ENCODE results near the gene PALLD.
"Not testable (repeated sequence)": the region's sequence is repeated elsewhere in the genome, so short reads cannot be mapped to it uniquely, and the experiment has no call there.

Gene PALLD

GRCh38 chr4:168908093-168908492 is 411.2 kb downstream of the PALLD start:
- no peak for DNase-seq (ENCODE audit: low read depth in 2 of 2)

- DNase-seq (ENCODE audit: low read depth in 2 of 2) = no peak
Observed at GRCh38 chr4:168908851-168909273, 412.0 kb downstream of the PALLD start.

DNA sequence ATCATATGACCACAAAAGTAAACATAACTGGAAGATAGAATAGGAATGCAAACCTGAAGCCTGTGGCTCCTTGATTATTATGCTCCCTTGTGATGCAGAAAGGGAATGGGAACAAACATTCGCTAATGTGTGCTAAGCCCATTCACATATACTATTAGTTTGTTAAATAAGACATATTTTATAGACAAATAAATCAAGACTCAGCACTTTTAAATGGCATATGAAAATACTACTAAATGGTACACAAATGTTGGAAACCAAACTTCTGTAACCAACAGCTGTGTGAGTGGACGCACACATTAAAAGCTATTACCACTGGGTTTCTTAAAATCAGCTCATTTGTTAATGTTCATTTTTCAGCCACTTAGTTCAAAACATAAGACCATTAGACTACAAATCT is 417.2 kb downstream of the PALLD start:
- no peak for DNase-seq (ENCODE audit: low read depth in 2 of 2)

DNA sequence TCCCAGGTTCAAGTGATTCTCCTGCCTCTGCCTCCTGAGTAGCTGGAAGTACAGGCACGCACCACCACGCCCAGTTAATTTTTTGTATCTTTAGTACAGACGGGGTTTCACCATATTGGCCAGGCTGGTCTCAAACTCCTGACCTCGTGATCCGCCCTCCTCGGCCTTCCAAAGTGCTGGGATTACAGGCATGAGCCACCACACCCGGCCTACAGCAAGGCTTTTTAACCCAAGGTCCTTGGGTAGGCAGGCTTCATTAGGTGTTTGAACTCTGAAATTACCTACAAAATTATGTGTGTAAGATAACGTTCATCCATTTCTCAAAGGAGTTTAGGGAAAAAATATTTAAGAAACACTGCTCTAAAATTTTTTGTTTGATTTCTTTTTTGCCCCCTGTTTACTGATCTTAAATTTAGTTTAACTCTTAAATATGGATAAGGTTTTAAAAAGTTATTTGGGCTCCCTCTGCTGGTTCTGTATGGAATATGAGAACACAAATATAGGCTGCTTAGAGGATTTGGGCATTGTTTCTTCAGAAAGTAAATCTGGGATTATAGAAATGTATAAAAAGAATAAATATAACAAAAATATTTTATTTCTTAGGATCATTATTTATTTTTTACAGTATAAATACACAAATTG is 420.4 kb downstream of the PALLD start:
- no peak for DNase-seq (ENCODE audit: low read depth in 2 of 2)

- no peak for DNase-seq (ENCODE audit: low read depth in 2 of 2)
Observed at GRCh38 chr4:168919706-168920324, 423.0 kb downstream of the PALLD start.

GRCh38 chr4:168920441-168921065 is 423.7 kb downstream of the PALLD start:
- no peak for DNase-seq (ENCODE audit: low read depth in 2 of 2)

- peak; percentile 8 for DNase-seq (ENCODE audit: low read depth in 2 of 2)
Observed at GRCh38 chr4:168923526-168924194, 426.8 kb downstream of the PALLD start.

DNA sequence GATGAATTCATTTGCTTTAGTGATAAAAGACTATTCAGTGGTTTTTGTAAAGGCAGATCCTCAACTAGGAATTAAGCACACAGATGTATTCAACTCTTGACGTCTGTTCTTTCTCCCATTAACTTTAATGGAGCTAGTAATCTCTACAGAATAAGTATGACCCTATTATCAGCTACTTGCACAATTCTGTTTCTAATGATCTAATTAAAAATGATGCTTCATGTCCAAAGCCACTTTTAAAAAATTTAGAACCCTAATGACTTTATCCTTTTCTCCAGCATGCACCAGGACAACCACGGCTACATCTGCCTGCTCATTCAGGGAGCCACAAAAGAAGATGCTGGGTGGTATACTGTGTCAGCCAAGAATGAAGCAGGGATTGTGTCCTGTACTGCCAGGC is 427.8 kb downstream of the PALLD start:
- DNase-seq (ENCODE audit: low read depth in 2 of 2) = no peak

GRCh38 chr4:168925789-168926490 is 429.1 kb downstream of the PALLD start:
- DNase-seq (ENCODE audit: low read depth in 2 of 2) = no peak

GRCh38 chr4:168928346-168928745 is 431.5 kb downstream of the PALLD start:
- DNase-seq (ENCODE audit: low read depth in 2 of 2) = no peak

- no peak for DNase-seq (ENCODE audit: low read depth in 2 of 2)
Observed at GRCh38 chr4:168928875-168929274, 432.0 kb downstream of the PALLD start.

DNA sequence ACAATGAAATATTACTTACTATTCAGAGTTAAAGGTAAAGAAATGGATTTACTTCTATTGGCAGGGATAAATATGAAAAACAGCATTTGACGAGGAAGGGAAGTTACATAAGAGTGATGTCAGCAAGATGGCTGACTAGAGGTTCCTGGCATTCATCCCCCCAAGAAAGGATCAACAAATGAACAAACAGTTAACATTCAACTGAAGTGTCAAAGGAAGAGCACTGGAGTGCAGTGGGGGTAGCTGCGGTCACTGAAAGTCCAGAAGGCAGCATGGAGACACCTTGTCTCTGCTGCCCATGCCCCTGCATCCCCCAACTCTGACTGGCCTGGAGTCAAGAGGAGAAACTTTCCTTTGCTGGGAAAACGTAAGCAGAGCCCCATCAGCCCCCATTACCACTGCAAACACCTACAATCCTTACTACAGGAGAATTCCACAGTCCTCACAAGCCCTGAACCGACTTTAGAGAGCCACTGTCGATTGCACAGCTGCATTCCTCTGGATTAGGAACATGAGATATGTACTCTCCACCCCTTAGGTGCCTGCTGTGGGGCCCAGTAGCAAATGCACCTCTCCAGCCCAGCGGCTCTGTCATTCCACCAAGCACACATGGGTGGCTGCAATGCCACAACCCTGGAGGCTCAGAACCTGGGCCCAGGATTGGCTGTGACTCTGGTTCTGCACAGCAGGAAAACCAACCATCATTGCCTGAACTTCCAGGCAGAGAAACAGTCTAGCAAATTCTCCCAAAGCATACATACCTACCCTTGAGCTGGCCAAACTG is 433.8 kb downstream of the PALLD start:
- DNase-seq (ENCODE audit: low read depth in 2 of 2) = no peak

GRCh38 chr4:168931215-168931650 is 434.4 kb downstream of the PALLD start:
- DNase-seq (ENCODE audit: low read depth in 2 of 2) = no peak

DNA sequence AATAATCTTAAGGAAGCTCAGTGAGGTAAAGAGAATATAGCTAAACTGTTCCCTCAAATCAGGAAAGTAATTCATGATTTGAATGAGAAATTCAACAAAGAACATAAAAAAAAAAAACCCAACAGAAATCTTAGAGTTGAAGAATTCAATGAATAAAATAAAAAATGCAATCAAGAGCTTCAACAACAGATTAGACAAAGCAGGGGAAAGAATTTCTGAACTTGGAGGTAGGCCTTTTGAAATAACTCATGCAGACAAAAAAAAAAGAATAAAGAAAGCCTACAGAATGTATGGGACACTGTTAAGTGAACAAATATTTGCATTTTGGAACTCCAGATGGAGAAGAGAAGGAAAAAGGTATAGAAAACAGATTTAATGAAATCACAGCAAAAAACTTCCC is 435.3 kb downstream of the PALLD start:
- no peak for DNase-seq (ENCODE audit: low read depth in 2 of 2)

- no peak for DNase-seq (ENCODE audit: low read depth in 2 of 2)
Observed at GRCh38 chr4:168933423-168933822, 436.6 kb downstream of the PALLD start.

DNA sequence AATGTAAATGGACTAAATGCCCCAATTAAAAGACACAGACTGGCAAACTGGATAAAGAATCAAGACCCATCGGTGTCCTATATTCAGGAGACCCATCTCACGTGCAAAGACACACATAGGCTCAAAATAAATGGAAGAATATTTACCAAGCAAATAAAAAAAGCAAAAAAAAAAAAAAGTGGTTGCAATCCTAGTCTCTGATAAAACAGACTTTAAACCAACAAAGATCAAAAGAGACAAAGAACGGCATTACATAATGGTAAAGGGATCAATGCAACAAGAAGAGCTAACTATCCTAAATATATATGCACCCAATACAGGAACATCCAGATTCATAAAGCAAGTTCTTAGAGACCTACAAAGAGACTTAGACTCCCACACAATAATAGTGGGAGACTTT is 440.6 kb downstream of the PALLD start:
- DNase-seq (ENCODE audit: low read depth in 2 of 2) = not testable (repeated sequence)

GRCh38 chr4:168942985-168943384 is 446.1 kb downstream of the PALLD start:
- DNase-seq (ENCODE audit: low read depth in 2 of 2) = no peak

GRCh38 chr4:168945291-168945690 is 448.4 kb downstream of the PALLD start:
- no peak for DNase-seq (ENCODE audit: low read depth in 2 of 2)

- DNase-seq (ENCODE audit: low read depth in 2 of 2) = not testable (repeated sequence)
Observed at GRCh38 chr4:168952821-168953246, 456.0 kb downstream of the PALLD start.

DNA sequence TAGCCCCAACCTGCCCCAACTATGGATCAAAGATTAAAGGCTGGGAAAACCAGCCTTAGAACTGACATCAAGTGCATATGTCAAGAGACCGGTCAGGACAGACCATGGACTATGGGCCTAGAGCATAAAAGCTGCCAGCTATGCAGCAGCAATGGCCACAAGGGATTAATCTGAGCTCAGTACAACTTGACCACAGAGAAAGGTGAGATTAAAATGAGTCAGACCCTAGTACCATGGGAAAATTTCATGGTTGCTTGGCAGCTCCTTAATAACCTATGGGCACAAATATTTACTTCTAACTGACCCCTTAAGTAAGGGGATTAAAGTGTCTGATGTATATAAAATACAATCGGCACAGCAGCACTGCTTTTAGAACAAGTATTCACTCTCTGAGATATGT is 458.8 kb downstream of the PALLD start:
- DNase-seq (ENCODE audit: low read depth in 2 of 2) = no peak

DNA sequence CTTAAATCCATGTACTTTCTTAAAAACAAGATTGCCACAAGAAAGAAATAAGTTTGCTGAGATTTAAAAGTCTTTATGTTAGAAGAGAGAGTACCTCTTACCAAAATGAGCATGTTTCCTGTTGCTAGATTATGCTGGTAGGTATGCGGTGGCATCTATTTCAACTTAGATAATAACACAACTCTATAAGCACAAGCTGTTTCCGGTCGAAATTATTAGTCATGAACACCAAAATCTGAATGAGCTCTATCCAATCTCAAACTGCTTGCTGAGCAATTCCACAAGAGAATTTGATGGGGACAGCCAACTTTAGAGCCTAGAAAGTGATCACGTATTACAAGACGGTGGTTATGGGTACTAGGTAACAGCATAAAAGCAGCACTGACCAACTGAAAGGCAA is 463.9 kb downstream of the PALLD start:
- DNase-seq (ENCODE audit: low read depth in 2 of 2) = no peak

Measured in stimulated activated CD8-positive, alpha-beta memory T cell treated with anti-CD3 and anti-CD28 coated beads, Interleukin-2, amount 100 ng/mL, for 48 hours (primary cell).